Esophagus (tissue), 2 donors: ENCODE results near the gene TAF6L. TPM values are rescaled to one million over a fixed set of nuclear protein-coding genes. Genes with fewer than 3 reads are reported as not detected.
"Not testable (repeated sequence)": the region's sequence is repeated elsewhere in the genome, so short reads cannot be mapped to it uniquely, and the experiment has no call there.

ENCODE experiments used
- H3K27ac ChIP-seq, 2 donors: one replicate each; pipeline ENCODE4 v1.5.1; 2013; ENCODE audit warnings: low read depth in 2 of 2, mild to moderate bottlenecking in 2 of 2, inconsistent platforms in 1 of 2, low read length in 1 of 2, moderate library complexity in 1 of 2
- H3K27me3 ChIP-seq, 2 donors: one replicate each; pipeline ENCODE4 v1.6.1; 2013; ENCODE audit warnings: low read length in 2 of 2, control low read depth in 1 of 2, mild to moderate bottlenecking in 1 of 2; ENCODE audit not compliant: insufficient read depth in 2 of 2, control insufficient read depth in 1 of 2
- H3K36me3 ChIP-seq, 2 donors: one replicate each; pipeline ENCODE4 v1.6.1; 2013; ENCODE audit warnings: low read length in 1 of 2; ENCODE audit not compliant: control insufficient read depth in 2 of 2, insufficient read depth in 2 of 2
- H3K4me1 ChIP-seq, 2 donors: one replicate each; pipeline ENCODE4 v1.6.1; 2013; ENCODE audit warnings: low read length in 1 of 2; ENCODE audit not compliant: control insufficient read depth in 2 of 2, insufficient read depth in 2 of 2
- H3K4me3 ChIP-seq, 2 donors: one replicate each; pipeline ENCODE4 v1.5.1; 2013; ENCODE audit warnings: low read length in 2 of 2, mild to moderate bottlenecking in 2 of 2, low read depth in 1 of 2, moderate library complexity in 1 of 2
- H3K9me3 ChIP-seq, 2 donors: one replicate each; pipeline ENCODE4 v1.6.1; 2013; ENCODE audit warnings: mild to moderate bottlenecking in 2 of 2, low read depth in 1 of 2, low read length in 1 of 2, moderate library complexity in 1 of 2; ENCODE audit not compliant: control insufficient read depth in 2 of 2, insufficient read depth in 1 of 2
- WGBS, 2 donors: extraction: QIAGEN DNeasy Blood & Tissue Kit; methylation state at CpG; one replicate each; pipeline ENCODE4 v1.1.7; 2013; 5-methylcytosine and 5-hydroxymethylcytosine counted together
- polyA plus RNA-seq, 2 donors: library from polyadenylated mRNA; stranded (reverse); fragments of 200-250 nt; gene quantifications; one replicate each; pipeline ENCODE4 v1.2.3, GENCODE V29; 2013
- donor health status: healthy with polysubstance abuse.
- donor health status: Bipolar disorder and iron deficiency.

The TAF6L gene
- polyA plus RNA-seq, 2 donors, result 17.0 to 21.6 TPM

GRCh38 chr11:62828130-62828529 lies 56.9 kb downstream of the TAF6L start:
- not testable (repeated sequence) for H3K4me1 ChIP-seq, H3K27me3 ChIP-seq, H3K4me3 ChIP-seq, H3K27ac ChIP-seq, H3K9me3 ChIP-seq
- peaks cover 21 to 25% of the 10 kb centered on the region in 2 donors for H3K36me3 ChIP-seq
- 96% methylated on average over 8 of the region's 8 CpGs for whole genome bisulfite sequencing, 2 donors

GRCh38 chr11:62830904-62831519 lies 59.8 kb downstream of the TAF6L start:
- peak overlapping the region; percentile 84 to 98 for H3K27ac ChIP-seq
- no peaks in the 10 kb centered on the region for H3K27me3 ChIP-seq
- peaks cover 0 to 5% of the 10 kb centered on the region in 2 donors for H3K4me1 ChIP-seq
- no peaks in the 10 kb centered on the region for H3K9me3 ChIP-seq
- 0 to 1% methylated on average over 33 of the region's 33 CpGs for WGBS, 2 donors
- H3K36me3 ChIP-seq, result peaks cover 18 to 23% of the 10 kb centered on the region in 2 donors
- peak overlapping the region; percentile 79 to 93 for H3K4me3 ChIP-seq

GRCh38 chr11:62831520-62832335 lies 60.5 kb downstream of the TAF6L start, which contains the start of gene STX5:
Gene STX5 (minus strand): TSS chr11:62832051. CDS start chr11:62831243, 808 bp downstream.
- H3K9me3 ChIP-seq, result no peaks in the 10 kb centered on the region
- H3K27me3 ChIP-seq, result no peaks in the 10 kb centered on the region
- peak within 1 kb of the TSS; percentile 96 to 98 for H3K27ac ChIP-seq
- H3K4me3 ChIP-seq, result peak within 1 kb of the TSS; percentile 79 to 93
- 0% methylated on average over 65 of the region's 65 CpGs for WGBS, 2 donors
- peaks cover 0 to 5% of the 10 kb centered on the region in 2 donors for H3K4me1 ChIP-seq
- peaks cover 18 to 23% of the 10 kb centered on the region in 2 donors for H3K36me3 ChIP-seq

- peak within 1 kb of the TSS; percentile 79 to 93 for H3K4me3 ChIP-seq
- no peaks in the 10 kb centered on the region for H3K27me3 ChIP-seq
- peaks cover 0 to 5% of the 10 kb centered on the region in 2 donors for H3K4me1 ChIP-seq
- H3K36me3 ChIP-seq, result peaks cover 12 to 15% of the 10 kb centered on the region in 2 donors
- H3K27ac ChIP-seq, result peak within 1 kb of the TSS; percentile 96 to 98
- no peaks in the 10 kb centered on the region for H3K9me3 ChIP-seq
- WGBS, 2 donors, result 7 to 10% methylated on average over 40 of the region's 40 CpGs
Measured at GRCh38 chr11:62832336-62833234, 61.4 kb downstream of the TAF6L start, which contains the start of gene TEX54. Gene TEX54 (minus strand): TSS chr11:62832841.

GRCh38 chr11:62835336-62835735 lies 64.1 kb downstream of the TAF6L start:
- whole genome bisulfite sequencing, 2 donors, result 84 to 89% methylated on average over 8 of the region's 8 CpGs
- no peak overlapping the region for H3K4me3 ChIP-seq
- H3K4me1 ChIP-seq, result peaks cover 0 to 5% of the 10 kb centered on the region in 2 donors
- H3K36me3 ChIP-seq, result peaks cover 12 to 15% of the 10 kb centered on the region in 2 donors
- H3K27ac ChIP-seq, result no peak overlapping the region
- H3K9me3 ChIP-seq, result no peaks in the 10 kb centered on the region
- no peaks in the 10 kb centered on the region for H3K27me3 ChIP-seq

Other genes with a start within 250 kb of the TAF6L start
- 100 to 1,000 TPM; 168 to 195 TPM for gene AHNAK, start 224.6 kb upstream of the TAF6L start, polyA plus RNA-seq
- gene EEF1G, start 197.5 kb upstream of the TAF6L start, polyA plus RNA-seq, result 1,000 to 10,000 TPM in 1 of 2 donors, 100 to 1,000 TPM in 1; 884 to 1,495 TPM
- gene TUT1, start 179.9 kb upstream of the TAF6L start, polyA plus RNA-seq, result 10 to 100 TPM in 1 of 2 donors, 1 to 10 TPM in 1; 9.0 to 15.2 TPM
- gene MTA2, start 169.5 kb upstream of the TAF6L start, polyA plus RNA-seq, result 10 to 100 TPM; 76.2 to 90.4 TPM
- gene EML3, start 158.6 kb upstream of the TAF6L start, polyA plus RNA-seq, result 100 to 1,000 TPM in 1 of 2 donors, 10 to 100 TPM in 1; 79.0 to 107 TPM
- 10 to 100 TPM in 1 of 2 donors, 1 to 10 TPM in 1; 7.4 to 10.5 TPM for gene ROM1, start 158.1 kb upstream of the TAF6L start, polyA plus RNA-seq
- 10 to 100 TPM; 14.9 to 25.4 TPM for gene B3GAT3, start 149.4 kb upstream of the TAF6L start, polyA plus RNA-seq
- 10 to 100 TPM; 59.8 to 71.6 TPM for gene GANAB, start 124.8 kb upstream of the TAF6L start, polyA plus RNA-seq
- 10 to 100 TPM in 1 of 2 donors, 1 to 10 TPM in 1; 4.8 to 10.1 TPM for gene INTS5, start 118.1 kb upstream of the TAF6L start, polyA plus RNA-seq
- 10 to 100 TPM; 71.9 to 96.9 TPM for gene C11orf98, start 106.2 kb upstream of the TAF6L start, polyA plus RNA-seq
- gene CSKMT, start 106.1 kb upstream of the TAF6L start, polyA plus RNA-seq, result 10 to 100 TPM; 15.4 to 32.2 TPM
- gene UQCC3, start 99.7 kb upstream of the TAF6L start, polyA plus RNA-seq, result 10 to 100 TPM; 16.5 to 23.2 TPM
- gene LBHD1, start 99.1 kb upstream of the TAF6L start, polyA plus RNA-seq, result 1 to 10 TPM; 2.7 to 5.2 TPM
- gene UBXN1, start 92.3 kb upstream of the TAF6L start, polyA plus RNA-seq, result 100 to 1,000 TPM; 109 to 127 TPM
- gene LRRN4CL, start 81.9 kb upstream of the TAF6L start, polyA plus RNA-seq, result 1 to 10 TPM; 1.4 to 2.4 TPM
- 10 to 100 TPM; 33.9 to 58.9 TPM for gene BSCL2, start 64.0 kb upstream of the TAF6L start, polyA plus RNA-seq
- gene GNG3, start 63.7 kb upstream of the TAF6L start, polyA plus RNA-seq, result under 1 TPM; 0.04 to 0.24 TPM
- gene HNRNPUL2, start 43.9 kb upstream of the TAF6L start, polyA plus RNA-seq, result 10 to 100 TPM; 27.5 to 27.9 TPM
- 10 to 100 TPM; 13.3 to 31.1 TPM for gene TTC9C, start 42.9 kb upstream of the TAF6L start, polyA plus RNA-seq
- gene ZBTB3, start 17.2 kb upstream of the TAF6L start, polyA plus RNA-seq, result 1 to 10 TPM; 1.9 to 4.0 TPM
- gene POLR2G, start 9.8 kb upstream of the TAF6L start, polyA plus RNA-seq, result 10 to 100 TPM; 43.2 to 94.0 TPM
- 10 to 100 TPM; 30.5 to 41.2 TPM for gene TMEM179B, start 16.0 kb downstream of the TAF6L start, polyA plus RNA-seq
- gene TMEM223, start 20.6 kb downstream of the TAF6L start, polyA plus RNA-seq, result 10 to 100 TPM; 13.8 to 19.7 TPM
- gene NXF1, start 34.0 kb downstream of the TAF6L start, polyA plus RNA-seq, result 10 to 100 TPM; 77.9 to 84.7 TPM
- 10 to 100 TPM; 14.5 to 25.2 TPM for gene STX5, start 60.7 kb downstream of the TAF6L start, polyA plus RNA-seq
- not detected for gene TEX54, start 61.4 kb downstream of the TAF6L start, polyA plus RNA-seq
- gene WDR74, start 68.2 kb downstream of the TAF6L start, polyA plus RNA-seq, result 10 to 100 TPM; 44.0 to 44.6 TPM
- gene SLC3A2, start 109.5 kb downstream of the TAF6L start, polyA plus RNA-seq, result 100 to 1,000 TPM in 1 of 2 donors, 10 to 100 TPM in 1; 90.5 to 146 TPM
- under 1 TPM in 1 of 2 donors, not detected in 1; 0.01 TPM for gene CHRM1, start 150.0 kb downstream of the TAF6L start, polyA plus RNA-seq
- not detected for gene SLC22A6, start 213.6 kb downstream of the TAF6L start, polyA plus RNA-seq
- gene SLC22A8, start 244.4 kb downstream of the TAF6L start, polyA plus RNA-seq, result not detected